ENCODE data around the gene RFX5.
"Not testable (repeated sequence)": the region's sequence is repeated elsewhere in the genome, so short reads cannot be mapped to it uniquely, and the experiment has no call there.

Gene RFX5

DNA sequence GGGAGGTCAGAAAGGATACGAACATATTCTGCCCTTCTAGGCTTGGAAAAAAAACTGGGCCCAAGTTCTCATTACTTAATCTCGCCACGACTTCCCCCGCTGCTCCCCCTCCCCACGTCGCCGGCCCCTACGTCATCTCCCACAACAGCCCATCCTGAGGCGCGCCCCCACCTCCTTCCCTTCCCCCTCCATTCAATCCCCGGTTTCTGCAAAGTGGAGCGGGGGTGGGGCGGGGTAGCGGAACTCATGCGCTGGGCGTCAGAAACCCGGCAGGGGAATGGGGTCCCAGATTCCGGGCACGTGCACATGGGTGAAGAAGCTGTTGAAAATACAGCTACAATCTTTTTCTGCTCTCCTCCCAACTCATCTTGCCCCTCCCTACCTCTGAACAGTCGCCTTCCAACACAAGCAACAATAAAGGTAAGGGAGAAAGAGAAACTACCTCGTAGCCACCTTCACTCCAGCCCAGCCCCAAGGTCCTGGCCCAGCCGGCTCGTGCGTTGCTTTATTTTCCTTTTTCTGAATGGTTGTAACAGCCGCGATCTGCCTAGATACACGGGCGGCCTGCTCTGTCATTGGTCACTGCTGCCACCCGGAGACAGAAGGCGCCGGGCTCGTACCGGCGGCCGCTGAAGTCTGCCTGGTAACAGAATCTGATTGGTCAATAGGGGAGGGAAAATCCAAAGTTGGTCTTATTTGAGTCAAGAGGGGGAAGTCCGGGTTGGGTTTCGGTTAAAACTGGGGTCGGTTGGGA, at the start of gene RFX5:
Gene RFX5 (minus strand): TSS at position 484 of the 754 bp plus-strand sequence. CDS start 932 bp downstream, outside the sequence.
- TF ChIP-seq CTCF (IDR thresholded peaks at IDR 0.05; ENCODE audit: low read depth, low read length, missing control alignments) = no peak
- peak within 1 kb of the TSS; percentile 65 for H3K4me3 ChIP-seq (ENCODE audit: low read depth, low read length)

GRCh38 chr1:151396265-151396664, 49.2 kb upstream of the RFX5 start:
- not testable (repeated sequence) for DNase-seq (ENCODE audit: low read depth); H3K4me3 ChIP-seq (ENCODE audit: low read depth, low read length)

More for the DNA sequence above, at the start of gene RFX5:
- DNase-seq (ENCODE audit: low read depth) = peak; percentile 99

GRCh38 chr1:151393583-151393982, 46.5 kb upstream of the RFX5 start:
- H3K4me3 ChIP-seq (ENCODE audit: low read depth, low read length) = no peak overlapping the region
- no peak for DNase-seq (ENCODE audit: low read depth)
- no peak for TF ChIP-seq CTCF (IDR thresholded peaks at IDR 0.05; ENCODE audit: low read depth, low read length, missing control alignments)

- no peak overlapping the region for H3K4me3 ChIP-seq (ENCODE audit: low read depth, low read length)
- TF ChIP-seq CTCF (IDR thresholded peaks at IDR 0.05; ENCODE audit: low read depth, low read length, missing control alignments) = no peak
- DNase-seq (ENCODE audit: low read depth) = no peak
These were observed 44.1 kb upstream of the RFX5 start for GRCh38 chr1:151391079-151391563.

DNA sequence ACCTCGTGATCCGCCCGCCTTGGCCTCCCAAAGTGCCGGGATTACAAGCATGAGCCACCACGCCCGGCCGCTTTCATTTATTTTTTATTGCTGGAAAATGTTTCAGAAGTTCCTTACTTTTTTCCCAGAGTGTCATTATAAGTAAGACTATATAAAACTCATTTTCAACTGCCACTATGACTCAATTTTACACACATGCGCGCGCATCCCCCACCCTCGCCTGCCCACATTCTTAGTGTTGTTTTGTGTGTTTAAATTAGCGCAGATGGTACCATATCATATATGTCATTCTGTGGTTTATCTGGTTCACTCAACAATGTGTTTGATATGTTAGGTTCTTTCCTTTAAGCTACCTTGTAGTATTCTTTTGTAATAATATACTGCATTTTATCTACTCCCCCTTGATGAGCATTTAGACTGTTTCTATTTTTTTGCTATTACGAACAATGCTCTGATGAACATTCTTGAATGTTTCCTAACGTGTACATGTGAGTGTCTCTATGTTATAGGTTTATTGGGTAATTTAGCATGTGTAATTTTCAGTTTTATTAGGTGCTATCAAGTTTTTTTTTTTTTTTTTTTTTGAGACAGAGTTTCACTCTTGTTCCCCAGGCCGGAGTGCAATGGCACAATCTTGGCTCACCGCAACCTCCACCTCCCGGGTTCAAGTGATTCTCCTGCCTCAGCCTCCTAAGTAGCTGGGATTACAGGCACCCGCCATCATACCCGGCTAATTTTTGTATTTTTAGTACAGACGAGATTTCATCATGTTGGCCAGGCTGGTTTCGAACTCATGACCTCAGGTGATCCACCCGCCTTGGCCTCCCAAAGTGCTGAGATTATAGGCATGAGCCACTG, 43.4 kb upstream of the RFX5 start:
- not testable (repeated sequence) for DNase-seq (ENCODE audit: low read depth); H3K4me3 ChIP-seq (ENCODE audit: low read depth, low read length)

DNA sequence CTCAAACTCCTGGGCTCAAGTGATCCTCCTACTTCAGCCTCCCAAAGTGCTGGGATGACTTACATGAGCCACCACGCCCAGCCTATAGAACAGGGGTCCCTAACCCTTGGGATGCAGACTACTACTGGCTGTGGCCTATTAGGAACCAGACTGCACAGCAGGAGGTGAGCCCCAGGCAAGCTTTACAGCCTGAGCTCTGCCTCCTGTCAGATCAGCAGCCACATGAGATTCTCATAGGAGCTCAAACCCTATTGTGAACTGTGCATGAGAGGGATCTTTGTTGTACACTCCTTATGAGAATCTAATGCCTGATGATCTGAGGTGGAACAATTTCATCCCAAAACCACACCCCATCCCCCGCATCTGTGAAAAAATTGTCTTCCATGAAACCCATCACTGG, 39.0 kb upstream of the RFX5 start:
- H3K4me3 ChIP-seq (ENCODE audit: low read depth, low read length) = no peak overlapping the region
- no peak for DNase-seq (ENCODE audit: low read depth)
- no peak for TF ChIP-seq CTCF (IDR thresholded peaks at IDR 0.05; ENCODE audit: low read depth, low read length, missing control alignments)

DNA sequence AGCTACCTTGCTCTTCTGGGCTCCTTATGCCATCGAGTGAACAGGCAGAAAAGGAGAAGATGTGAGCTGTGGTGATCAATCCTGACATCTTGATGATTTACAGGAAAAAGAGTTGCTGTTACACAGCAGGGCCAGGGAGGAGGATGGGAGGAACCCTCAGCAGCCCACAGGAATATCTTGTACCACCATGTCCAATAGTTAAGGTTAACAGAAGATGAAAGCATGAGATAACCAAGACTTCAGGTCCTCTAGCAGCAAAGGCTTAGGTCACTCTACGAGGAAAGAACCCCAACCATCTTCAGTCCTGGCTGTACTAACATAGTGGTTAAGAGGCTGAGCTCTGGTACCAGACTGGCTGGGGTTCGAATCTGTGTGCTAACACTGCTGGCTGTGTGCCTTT, 37.5 kb upstream of the RFX5 start:
- DNase-seq (ENCODE audit: low read depth) = no peak
- H3K4me3 ChIP-seq (ENCODE audit: low read depth, low read length) = no peak overlapping the region
- TF ChIP-seq CTCF (IDR thresholded peaks at IDR 0.05; ENCODE audit: low read depth, low read length, missing control alignments) = no peak
